ENCODE data around the gene PAFAH1B1. TPM values are rescaled to one million over a fixed set of nuclear protein-coding genes. Genes with fewer than 3 reads are reported as not detected.
"Not testable (repeated sequence)": the region's sequence is repeated elsewhere in the genome, so short reads cannot be mapped to it uniquely, and the experiment has no call there.

PAFAH1B1 gene
- polyA plus RNA-seq, 1 donor (not counting 4 experiments of a cell fraction or from before 2014, with no cell fraction given), result 119 TPM

GRCh38 chr17:2566056-2566455 lies 27.4 kb upstream of the PAFAH1B1 start:
- dilution Hi-C loops (cut with MboI; ENCODE audit: extremely low pct_ligation_motif_present, low sequenced_read_pairs), result no loop called here
- Histone ChIP-seq H2AFZ (ENCODE audit: control insufficient read depth, low read length) (no peak overlapping the region), H3K9me1 (ENCODE audit: control insufficient read depth, extremely low read depth, insufficient read depth, low read length) (peaks cover 2% of the 10 kb centered on the region), H3K27me3 (ENCODE audit: control insufficient read depth, extremely low read depth, insufficient read depth, low read length) (no peaks in the 10 kb centered on the region), H3K4me1 (ENCODE audit: control insufficient read depth, extremely low read depth, insufficient read depth, low read length) (peaks cover 21% of the 10 kb centered on the region), H3K4me3 (ENCODE audit: control insufficient read depth in 2 of 3, extremely low read depth in 1 of 3, insufficient read depth in 2 of 3, low read depth in 1 of 3, low read length in 3 of 3) (no peak overlapping the region), H3K9me3 (ENCODE audit: control insufficient read depth, low read depth, low read length) (no peaks in the 10 kb centered on the region), H3K9ac (ENCODE audit: control insufficient read depth, extremely low read depth, insufficient read depth, low read length) (no peak overlapping the region), H3K27ac (ENCODE audit: control insufficient read depth, insufficient read depth, low read length) (no peak overlapping the region), H3K36me3 (ENCODE audit: control insufficient read depth in 2 of 2, extremely low read depth in 1 of 2, insufficient read depth in 2 of 2, low read length in 2 of 2) (no peaks in the 10 kb centered on the region), H3K79me2 (ENCODE audit: control insufficient read depth, insufficient read depth, low read length) (no peaks in the 10 kb centered on the region), H4K20me1 (ENCODE audit: control insufficient read depth, extremely low read depth, insufficient read depth, low read length) (no peaks in the 10 kb centered on the region), H3K4me2 (ENCODE audit: control insufficient read depth, extremely low read depth, insufficient read depth, low read depth, low read length) (no peak overlapping the region)
- no peak for DNase-seq (ENCODE audit: low read depth, low spot score)
- FAIRE-seq, result no peak
- TF ChIP-seq EZH2 (IDR thresholded peaks at IDR 0.05; ENCODE audit: low read length) (no peak), CTCF (optimal IDR thresholded peaks at IDR 0.05 in 1 of 3, IDR thresholded peaks at IDR 0.05 in 1 of 3, conservative IDR thresholded peaks at IDR 0.05 in 1 of 3; ENCODE audit: extremely low read depth in 1 of 3, insufficient read depth in 2 of 3, low read length in 3 of 3) (no peak)

- Histone ChIP-seq H4K20me1 (ENCODE audit: control insufficient read depth, extremely low read depth, insufficient read depth, low read length) (no peaks in the 10 kb centered on the region), H3K4me1 (ENCODE audit: control insufficient read depth, extremely low read depth, insufficient read depth, low read length) (no peaks in the 10 kb centered on the region), H3K9ac (ENCODE audit: control insufficient read depth, extremely low read depth, insufficient read depth, low read length) (no peak overlapping the region), H3K9me1 (ENCODE audit: control insufficient read depth, extremely low read depth, insufficient read depth, low read length) (peaks cover 2% of the 10 kb centered on the region), H3K79me2 (ENCODE audit: control insufficient read depth, insufficient read depth, low read length) (no peaks in the 10 kb centered on the region), H3K4me2 (ENCODE audit: control insufficient read depth, extremely low read depth, insufficient read depth, low read depth, low read length) (no peak overlapping the region), H3K36me3 (ENCODE audit: control insufficient read depth in 2 of 2, extremely low read depth in 1 of 2, insufficient read depth in 2 of 2, low read length in 2 of 2) (no peaks in the 10 kb centered on the region), H3K4me3 (ENCODE audit: control insufficient read depth in 2 of 3, extremely low read depth in 1 of 3, insufficient read depth in 2 of 3, low read depth in 1 of 3, low read length in 3 of 3) (no peak overlapping the region), H3K27me3 (ENCODE audit: control insufficient read depth, extremely low read depth, insufficient read depth, low read length) (no peaks in the 10 kb centered on the region), H3K27ac (ENCODE audit: control insufficient read depth, insufficient read depth, low read length) (no peak overlapping the region), H3K9me3 (ENCODE audit: control insufficient read depth, low read depth, low read length) (no peaks in the 10 kb centered on the region), H2AFZ (ENCODE audit: control insufficient read depth, low read length) (no peak overlapping the region)
- dilution Hi-C loops (cut with MboI; ENCODE audit: extremely low pct_ligation_motif_present, low sequenced_read_pairs), result no loop called here
- TF ChIP-seq EZH2 (IDR thresholded peaks at IDR 0.05; ENCODE audit: low read length), result no peak
- TF ChIP-seq CTCF (optimal IDR thresholded peaks at IDR 0.05 in 1 of 3, IDR thresholded peaks at IDR 0.05 in 1 of 3, conservative IDR thresholded peaks at IDR 0.05 in 1 of 3; ENCODE audit: extremely low read depth in 1 of 3, insufficient read depth in 2 of 3, low read length in 3 of 3), result no peak
- FAIRE-seq (no peak), DNase-seq (ENCODE audit: low read depth, low spot score) (no peak)
Measured at GRCh38 chr17:2571523-2572303, 21.7 kb upstream of the PAFAH1B1 start.

GRCh38 chr17:2572304-2572609 lies 21.2 kb upstream of the PAFAH1B1 start:
- H3K27ac ChIP-seq (ENCODE audit: control insufficient read depth, insufficient read depth, low read length); H4K20me1 ChIP-seq (ENCODE audit: control insufficient read depth, extremely low read depth, insufficient read depth, low read length); H3K9me1 ChIP-seq (ENCODE audit: control insufficient read depth, extremely low read depth, insufficient read depth, low read length); H3K9me3 ChIP-seq (ENCODE audit: control insufficient read depth, low read depth, low read length); H3K4me1 ChIP-seq (ENCODE audit: control insufficient read depth, extremely low read depth, insufficient read depth, low read length); H3K79me2 ChIP-seq (ENCODE audit: control insufficient read depth, insufficient read depth, low read length); H2AFZ ChIP-seq (ENCODE audit: control insufficient read depth, low read length); FAIRE-seq; DNase-seq (ENCODE audit: low read depth, low spot score); H3K36me3 ChIP-seq (ENCODE audit: control insufficient read depth in 2 of 2, extremely low read depth in 1 of 2, insufficient read depth in 2 of 2, low read length in 2 of 2); H3K9ac ChIP-seq (ENCODE audit: control insufficient read depth, extremely low read depth, insufficient read depth, low read length); H3K4me3 ChIP-seq (ENCODE audit: control insufficient read depth in 2 of 3, extremely low read depth in 1 of 3, insufficient read depth in 2 of 3, low read depth in 1 of 3, low read length in 3 of 3); H3K4me2 ChIP-seq (ENCODE audit: control insufficient read depth, extremely low read depth, insufficient read depth, low read depth, low read length); H3K27me3 ChIP-seq (ENCODE audit: control insufficient read depth, extremely low read depth, insufficient read depth, low read length); dilution Hi-C loops (cut with MboI; ENCODE audit: extremely low pct_ligation_motif_present, low sequenced_read_pairs): not testable (repeated sequence)
